Peyer's patch (tissue), 4 donors: ENCODE data around the gene SLC6A3. TPM values are rescaled to one million over a fixed set of nuclear protein-coding genes. Genes with fewer than 3 reads are reported as not detected.

ENCODE experiments used
- DNase-seq, 3 donors: peaks; one replicate each; pipeline ENCODE4 v3.0.0-alpha.2; 2017 to 2019
- H3K27ac ChIP-seq, 4 donors: fragments of 200-600 bp; sonication (generic); one replicate each; pipeline ENCODE4 v1.5.1; 2016 to 2019
- H3K27me3 ChIP-seq, 2 donors: fragments of 200-600 bp; sonication (generic); one replicate each; pipeline ENCODE4 v1.5.1; 2019
- H3K36me3 ChIP-seq, 3 donors: fragments of 200-600 bp; sonication (generic); one replicate each; pipeline ENCODE4 v1.5.1; 2016 to 2019
- H3K4me1 ChIP-seq, 4 donors: fragments of 200-600 bp; sonication (generic); one replicate each; pipeline ENCODE4 v1.5.1; 2016 to 2019
- H3K4me3 ChIP-seq, 4 donors: fragments of 200-600 bp; sonication (generic); 1 replicate in 3 of 4; 2 replicates in 1 of 4; pipeline ENCODE4 v1.5.1; 2016 to 2019; ENCODE audit warnings: mild to moderate bottlenecking in 1 of 4
- H3K9me3 ChIP-seq, 4 donors: fragments of 200-600 bp; sonication (generic); one replicate each; pipeline ENCODE4 v1.5.1; 2016 to 2019; ENCODE audit warnings: mild to moderate bottlenecking in 1 of 4
- CTCF ChIP-seq, 6 experiments: fragments of 450-650 bp in 4 of 6; fragments of 200-600 bp in 2 of 6; sonication (generic) in 1 of 6; IDR thresholded peaks; one replicate each; pipeline ENCODE4 v1.5.1; 2017 to 2019; ENCODE audit warnings: antibody characterized with exemption in 6 of 6, mild to moderate bottlenecking in 3 of 6, moderate library complexity in 1 of 6
- POLR2A ChIP-seq, 2 donors: fragments of 450-650 bp; IDR thresholded peaks; one replicate each; pipeline ENCODE4 v1.5.1; 2017; ENCODE audit warnings: antibody characterized with exemption in 2 of 2, mild to moderate bottlenecking in 2 of 2, moderate library complexity in 2 of 2
- total RNA-seq, 4 donors: library from RNA; depleted of rRNA; stranded (reverse); fragments of >200 nt; gene quantifications; one replicate each; pipeline ENCODE4 v1.1.0, GENCODE V29; 2016

SLC6A3 gene
- total RNA-seq, 4 donors from 2014 or later, result 0.40 to 0.70 TPM; not detected in 2

DNA sequence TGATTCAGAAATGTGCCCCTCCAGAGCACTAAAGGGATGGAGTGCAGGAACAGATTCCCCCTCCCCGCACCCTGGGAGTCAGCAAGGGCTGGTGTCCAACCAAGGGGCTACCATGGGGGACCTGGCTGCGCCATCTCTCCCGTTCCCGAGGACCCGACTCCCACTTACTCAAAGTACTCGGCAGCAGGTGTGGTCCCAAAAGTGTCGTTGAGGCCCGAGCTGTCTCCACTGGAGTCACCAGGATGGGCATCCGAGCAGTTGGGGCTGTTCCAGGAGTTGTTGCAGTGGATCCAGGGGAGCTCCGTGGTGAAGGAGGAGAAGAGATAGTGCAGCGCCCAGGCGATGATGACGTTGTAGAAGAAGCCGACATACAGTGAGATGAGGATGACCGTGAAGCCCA lies 12.9 kb downstream of the SLC6A3 start:
- DNase-seq, result peak in 2 of 3 donors; percentile 19 to 37

GRCh38 chr5:1431896-1432295 lies 13.3 kb downstream of the SLC6A3 start:
- no peak overlapping the region for H3K27ac ChIP-seq
- no peaks in the 10 kb centered on the region for H3K36me3 ChIP-seq
- peaks cover 0 to 21% (median 7%) of the 10 kb centered on the region in 4 donors for H3K9me3 ChIP-seq
- H3K4me3 ChIP-seq, result no peak overlapping the region
- no peaks in the 10 kb centered on the region for H3K4me1 ChIP-seq
- no peaks in the 10 kb centered on the region for H3K27me3 ChIP-seq
- TF ChIP-seq CTCF (IDR thresholded peaks at IDR 0.05), result no peak
- DNase-seq, result peak in 2 of 3 donors; percentile 10 to 21

More for the DNA sequence above, 12.9 kb downstream of the SLC6A3 start:
- peaks cover 0 to 21% (median 7%) of the 10 kb centered on the region in 4 donors for H3K9me3 ChIP-seq
- no peaks in the 10 kb centered on the region for H3K36me3 ChIP-seq
- H3K4me3 ChIP-seq, result no peak overlapping the region
- H3K27me3 ChIP-seq, result no peaks in the 10 kb centered on the region
- TF ChIP-seq POLR2A (IDR thresholded peaks at IDR 0.05) (no peak), CTCF (IDR thresholded peaks at IDR 0.05) (no peak)
- H3K27ac ChIP-seq, result no peak overlapping the region
- no peaks in the 10 kb centered on the region for H3K4me1 ChIP-seq

DNA sequence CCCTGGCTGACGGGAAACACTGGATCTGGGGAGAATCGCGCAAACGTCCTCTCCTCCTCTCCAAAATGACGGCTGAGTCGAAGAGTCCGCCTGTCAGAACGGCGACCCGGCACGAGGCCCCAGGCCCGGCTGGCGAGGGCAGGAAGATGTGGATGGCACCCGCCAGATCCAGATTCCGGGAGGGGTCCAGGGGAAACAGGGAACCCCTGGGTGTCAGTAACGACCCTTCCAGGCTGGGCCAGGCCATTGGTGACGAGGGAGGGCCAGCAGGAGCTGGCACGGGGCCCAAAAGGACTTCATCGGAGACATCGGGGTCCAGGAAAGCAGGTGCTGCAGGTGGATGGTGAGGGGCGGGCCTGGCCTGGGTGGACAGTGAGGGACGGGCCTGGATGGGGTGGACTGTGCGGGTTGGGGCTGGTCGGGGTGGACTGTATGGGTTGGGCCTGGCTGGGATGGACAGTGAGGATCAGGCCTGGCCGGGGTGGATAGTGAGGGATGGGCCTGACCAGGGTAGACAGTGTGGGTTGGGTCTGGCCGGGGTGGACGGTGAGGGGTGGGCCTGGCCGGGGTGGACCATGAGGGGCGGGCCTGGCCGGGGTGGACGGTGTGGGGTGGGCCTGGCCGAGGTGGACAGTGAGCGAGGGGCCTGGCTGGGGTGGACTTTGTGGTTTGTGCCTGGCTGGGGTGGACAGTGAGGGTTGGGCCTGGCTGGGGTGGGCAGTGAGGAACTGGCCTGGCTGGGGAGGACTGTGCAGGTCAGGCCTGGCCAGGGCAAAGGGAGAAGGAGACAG lies 14.0 kb downstream of the SLC6A3 start:
- no peak overlapping the region for H3K4me3 ChIP-seq
- no peaks in the 10 kb centered on the region for H3K4me1 ChIP-seq
- DNase-seq, result peak in 2 of 3 donors; percentile 40 to 43
- H3K27ac ChIP-seq, result no peak overlapping the region
- TF ChIP-seq POLR2A (IDR thresholded peaks at IDR 0.05) (no peak), CTCF (IDR thresholded peaks at IDR 0.05) (no peak)
- peaks cover 0 to 21% (median 7%) of the 10 kb centered on the region in 4 donors for H3K9me3 ChIP-seq
- no peaks in the 10 kb centered on the region for H3K36me3 ChIP-seq
- H3K27me3 ChIP-seq, result no peaks in the 10 kb centered on the region

DNA sequence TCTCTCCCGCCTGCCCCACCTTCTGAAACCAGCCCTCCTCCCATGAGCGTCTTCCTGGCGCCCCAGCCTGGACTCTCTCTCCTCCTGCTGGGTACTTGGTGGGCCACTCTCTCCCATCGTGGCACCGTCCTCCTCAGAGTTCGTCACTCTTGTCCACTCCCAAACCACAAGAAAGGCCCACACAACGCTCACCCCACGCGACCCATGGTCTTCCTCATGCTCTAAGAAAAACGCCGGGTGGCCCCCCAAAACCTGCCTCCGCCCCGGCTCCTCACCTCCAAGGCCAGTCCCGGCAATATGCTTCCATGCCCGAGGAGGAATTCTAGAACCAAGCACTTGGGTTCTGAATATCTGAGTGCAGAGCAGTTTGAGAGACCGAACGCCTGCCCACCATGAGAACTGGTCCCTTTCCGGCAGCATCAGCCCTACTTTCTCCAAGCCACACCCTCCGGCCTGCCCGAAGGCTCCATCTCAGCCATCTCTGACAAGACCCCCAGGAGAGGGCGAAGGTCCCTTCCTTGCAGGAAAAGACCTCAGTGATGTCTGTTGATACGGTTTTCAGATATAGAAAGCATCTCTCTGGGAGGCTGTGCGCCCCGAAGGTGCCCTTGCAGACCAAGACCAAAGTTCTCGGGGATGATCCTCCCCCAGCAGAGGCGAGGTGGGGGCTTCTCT lies 15.0 kb downstream of the SLC6A3 start:
- Histone ChIP-seq H3K27me3 (no peaks in the 10 kb centered on the region), H3K36me3 (no peaks in the 10 kb centered on the region), H3K4me3 (no peak overlapping the region), H3K4me1 (no peaks in the 10 kb centered on the region), H3K27ac (no peak overlapping the region), H3K9me3 (peaks cover 0 to 21% (median 7%) of the 10 kb centered on the region in 4 donors)
- TF ChIP-seq CTCF (IDR thresholded peaks at IDR 0.05) (no peak), POLR2A (IDR thresholded peaks at IDR 0.05) (no peak)
- DNase-seq, result peak in 1 of 3 donors; percentile 41

GRCh38 chr5:1429496-1429895 lies 15.7 kb downstream of the SLC6A3 start:
- peak in 2 of 3 donors; percentile 19 to 37 for DNase-seq
- H3K4me1 ChIP-seq, result no peaks in the 10 kb centered on the region
- no peak for TF ChIP-seq POLR2A (IDR thresholded peaks at IDR 0.05)
- TF ChIP-seq CTCF (IDR thresholded peaks at IDR 0.05), result no peak
- no peaks in the 10 kb centered on the region for H3K36me3 ChIP-seq
- peaks cover 0 to 21% (median 7%) of the 10 kb centered on the region in 4 donors for H3K9me3 ChIP-seq
- H3K27me3 ChIP-seq, result no peaks in the 10 kb centered on the region
- H3K4me3 ChIP-seq, result no peak overlapping the region
- H3K27ac ChIP-seq, result no peak overlapping the region
